GM19467 (cell line): Measurements from ENCODE around the gene EDC3.

Experiments
- ATAC-seq: cut with Tn5 transposase; IDR thresholded peaks from one replicate; pipeline ENCODE4 v1.9.1; 2021; ENCODE audit warnings: mild to moderate bottlenecking, moderate library complexity; ENCODE audit not compliant: unreplicated experiment

EDC3 gene

GRCh38 chr15:74585191-74585590 is 110.6 kb downstream of the EDC3 start:
- ATAC-seq, result no peak

GRCh38 chr15:74584779-74585178 is 111.0 kb downstream of the EDC3 start:
- no peak for ATAC-seq

GRCh38 chr15:74584204-74584603 is 111.6 kb downstream of the EDC3 start:
- ATAC-seq, result no peak
